GM10266 (cell line): Measurements from ENCODE around the gene ZFHX3.
"Not testable (repeated sequence)": the region's sequence is repeated elsewhere in the genome, so short reads cannot be mapped to it uniquely, and the experiment has no call there.

Experiments
- DNase-seq: peaks from one replicate; pipeline ENCODE4 v3.0.0; 2012; ENCODE audit errors: extremely low spot score
- CTCF ChIP-seq: IDR thresholded peaks from 2 replicates; pipeline ENCODE4 v1.5.1; 2012; ENCODE audit warnings: mild to moderate bottlenecking, low read depth; ENCODE audit not compliant: control insufficient read depth, insufficient read depth; ENCODE audit errors: missing control alignments

Gene ZFHX3

DNA sequence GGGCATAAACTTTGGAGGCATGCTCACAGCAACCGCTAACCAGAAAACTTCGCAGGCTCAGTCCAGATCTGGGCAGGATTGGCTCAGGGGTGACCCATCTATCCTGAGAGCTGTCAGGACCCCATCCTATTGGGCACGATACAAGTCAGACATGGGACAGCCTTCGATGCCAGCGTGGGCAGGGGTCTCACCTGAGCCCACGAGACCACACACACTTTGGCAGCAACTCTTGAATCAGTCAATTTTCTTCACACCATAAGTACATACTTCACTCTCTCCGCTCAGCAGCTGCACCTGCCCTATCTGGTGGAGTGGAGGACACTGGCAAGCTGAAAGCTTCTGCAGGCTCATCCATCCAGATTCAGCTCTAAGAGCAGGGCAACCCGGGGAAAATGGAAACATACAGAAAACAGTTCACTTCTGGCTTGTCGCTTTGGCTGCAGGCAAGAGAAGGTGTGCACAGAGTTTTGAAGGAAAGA, 48.3 kb downstream of the ZFHX3 start:
- TF ChIP-seq CTCF: no peak
- no peak for DNase-seq

DNA sequence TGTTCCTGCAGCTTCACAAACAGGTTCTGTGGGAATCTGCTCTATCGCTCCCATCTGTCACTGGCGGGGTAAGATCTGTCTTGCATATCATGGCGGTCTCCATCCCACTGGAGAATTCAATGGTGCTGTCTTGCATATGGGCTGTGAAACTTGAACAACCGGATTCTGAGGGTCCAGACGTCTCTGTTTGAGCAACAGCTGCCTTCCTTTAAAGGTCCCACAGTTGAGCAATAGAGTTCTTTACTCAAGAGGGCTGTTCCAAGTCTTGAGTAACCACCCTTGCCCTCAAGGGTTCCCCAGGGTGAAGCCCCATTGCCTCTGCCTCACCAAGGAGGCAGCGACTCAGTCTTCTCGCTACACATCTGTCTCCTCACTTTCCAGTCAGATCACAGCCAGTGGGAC, 50.8 kb downstream of the ZFHX3 start:
- no peak for DNase-seq
- no peak for TF ChIP-seq CTCF

DNA sequence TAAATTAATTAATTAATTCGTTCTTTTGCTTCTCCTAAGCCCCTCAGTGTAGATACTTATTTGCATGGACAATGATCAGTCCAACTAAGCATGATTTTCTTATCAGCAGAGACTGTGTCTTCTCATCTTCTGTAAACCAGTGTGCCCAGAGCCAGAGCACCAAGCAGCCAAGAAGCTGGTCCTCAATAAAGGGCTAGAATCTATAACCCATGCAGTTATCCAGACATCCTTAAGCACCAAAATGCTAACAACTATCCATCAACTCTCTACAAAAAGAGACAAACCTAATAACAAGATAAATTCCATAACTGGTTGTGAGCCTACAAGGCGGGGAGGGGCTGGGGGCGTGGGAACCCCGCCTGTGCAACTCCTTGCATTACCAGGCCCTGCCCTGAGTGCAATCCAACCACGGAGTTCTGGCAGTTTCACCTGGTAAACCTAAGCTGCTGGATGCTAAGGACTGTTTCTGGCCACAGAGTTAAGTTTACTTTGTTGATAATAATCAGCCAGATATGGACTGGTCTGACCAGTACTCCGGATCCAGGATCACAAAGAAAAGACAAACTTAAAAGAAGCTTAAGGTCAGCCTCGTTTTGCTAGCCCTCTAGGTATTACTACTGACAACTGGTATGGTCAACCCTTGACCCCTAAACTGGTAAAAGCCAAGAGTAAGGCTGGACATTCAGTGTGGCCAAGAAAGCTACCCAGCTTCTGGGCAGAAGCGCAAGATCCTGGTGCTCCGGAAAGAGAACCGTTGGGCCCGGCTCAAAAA, 51.5 kb downstream of the ZFHX3 start:
- no peak for TF ChIP-seq CTCF

GRCh38 chr16:72995882-72996270, 52.1 kb downstream of the ZFHX3 start:
- DNase-seq: not testable (repeated sequence)

More for the DNA sequence above, 51.5 kb downstream of the ZFHX3 start:
- DNase-seq: no peak

DNA sequence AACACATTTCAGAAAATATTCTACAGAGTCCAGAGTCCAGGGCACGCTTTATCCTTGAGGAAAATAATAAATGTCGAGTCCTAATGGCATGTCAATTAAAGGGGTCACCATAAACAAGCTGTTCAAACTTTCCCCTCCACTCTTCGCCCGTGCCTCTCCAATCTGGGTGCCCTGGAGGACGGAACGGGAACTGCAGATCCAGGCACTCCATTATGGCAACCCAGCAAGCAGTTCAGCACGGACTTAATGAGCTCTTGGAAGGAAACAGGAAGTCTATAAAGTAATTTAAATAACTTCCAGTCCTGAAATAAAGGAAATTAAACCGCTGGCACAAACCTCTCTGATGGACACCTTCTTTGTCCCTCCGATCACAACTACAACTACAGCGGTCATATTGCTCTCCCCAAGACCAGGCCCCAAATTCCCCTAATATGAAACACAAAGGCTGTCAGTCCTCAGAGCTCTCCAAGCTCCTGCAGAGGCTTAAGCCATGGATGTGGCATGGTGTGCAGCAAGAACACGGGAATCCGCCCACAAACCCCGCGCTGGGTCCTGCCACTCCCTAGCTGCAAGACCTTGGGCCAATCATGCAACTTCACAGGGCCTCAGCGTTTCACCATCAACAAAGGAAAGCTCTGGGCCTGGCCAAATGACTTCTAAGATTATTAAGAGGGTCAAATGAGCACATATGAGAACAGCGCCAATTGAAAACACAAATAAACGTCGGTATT, 52.6 kb downstream of the ZFHX3 start:
- DNase-seq: no peak
- peak; percentile 22 for TF ChIP-seq CTCF

GRCh38 chr16:72992142-72992601, 55.8 kb downstream of the ZFHX3 start:
- DNase-seq: no peak
- no peak for TF ChIP-seq CTCF

DNA sequence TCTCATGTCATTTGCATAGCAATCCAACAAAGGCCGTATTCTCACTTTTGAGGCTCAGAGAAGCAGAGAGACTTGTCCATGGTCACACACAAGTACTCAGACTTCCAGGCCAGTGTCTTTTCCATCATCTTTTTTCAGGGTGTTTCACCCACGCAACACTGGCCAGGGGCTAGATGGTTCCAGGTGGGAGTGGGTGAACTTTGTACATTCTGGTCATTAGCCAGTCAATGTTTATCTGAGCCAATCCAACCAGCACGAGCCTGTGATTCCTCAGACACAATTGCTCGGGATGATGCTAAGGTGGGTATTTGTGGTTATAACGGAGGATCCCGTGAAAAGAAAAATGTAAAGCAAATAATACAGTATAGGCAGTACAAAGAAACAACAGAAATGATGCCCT, 56.3 kb downstream of the ZFHX3 start:
- DNase-seq: no peak

More for the DNA sequence above, 56.3 kb downstream of the ZFHX3 start:
- TF ChIP-seq CTCF: no peak
